HUES6 (cell line): ENCODE data around the gene PLEKHA3.
A peak's percentile ranks its signal among the peaks of the same experiment; 100 is the strongest.

Source experiments
- H3K27ac ChIP-seq: 2 replicates; pipeline ENCODE4 v1.7.0; 2013; ENCODE audit warnings: low read depth, mild to moderate bottlenecking, low read length, inconsistent platforms
- H3K27me3 ChIP-seq: 2 replicates; pipeline ENCODE4 v1.6.1; 2013; ENCODE audit warnings: low read length; ENCODE audit not compliant: control insufficient read depth, insufficient read depth
- H3K36me3 ChIP-seq: 2 replicates; pipeline ENCODE4 v1.6.1; 2013; ENCODE audit warnings: low read length; ENCODE audit not compliant: control insufficient read depth, insufficient read depth
- H3K4me1 ChIP-seq: 2 replicates; pipeline ENCODE4 v1.6.1; 2013; ENCODE audit warnings: low read length; ENCODE audit not compliant: control insufficient read depth, insufficient read depth
- H3K4me3 ChIP-seq: 2 replicates; pipeline ENCODE4 v1.5.1; 2013; ENCODE audit warnings: low read depth, low read length
- H3K9ac ChIP-seq: one replicate; pipeline ENCODE4 v1.6.1; 2013; ENCODE audit warnings: mild to moderate bottlenecking, low read length
- H3K9me3 ChIP-seq: 2 replicates; pipeline ENCODE4 v1.6.1; 2013; ENCODE audit warnings: low read depth, low read length; ENCODE audit not compliant: control insufficient read depth, insufficient read depth

PLEKHA3 gene

GRCh38 chr2:178506524-178506923 is 26.3 kb downstream of the PLEKHA3 start:
- no peak overlapping the region for H3K9ac ChIP-seq
- H3K27ac ChIP-seq = no peak overlapping the region
- H3K4me3 ChIP-seq = no peak overlapping the region
- peaks cover 15% of the 10 kb centered on the region; the same call in 1 of the 2 replicates for H3K4me1 ChIP-seq
- H3K36me3 ChIP-seq = peaks cover 14% of the 10 kb centered on the region
- no peaks in the 10 kb centered on the region for H3K9me3 ChIP-seq
- no peaks in the 10 kb centered on the region for H3K27me3 ChIP-seq

- Histone ChIP-seq H3K4me3 (no peak overlapping the region), H3K9me3 (no peaks in the 10 kb centered on the region), H3K4me1 (peaks cover 15% of the 10 kb centered on the region; the same call in 1 of the 2 replicates), H3K36me3 (peaks cover 10% of the 10 kb centered on the region), H3K9ac (no peak overlapping the region), H3K27ac (no peak overlapping the region), H3K27me3 (no peaks in the 10 kb centered on the region)
Observed at GRCh38 chr2:178506949-178507348, 26.7 kb downstream of the PLEKHA3 start.

- Histone ChIP-seq H3K4me1 (peaks cover 15% of the 10 kb centered on the region; the same call in 1 of the 2 replicates), H3K9ac (no peak overlapping the region), H3K27ac (no peak overlapping the region), H3K9me3 (no peaks in the 10 kb centered on the region), H3K36me3 (0 out of 2 replicates have a peak, but pooled peaks cover under 1% of the 10 kb centered on the region), H3K4me3 (no peak overlapping the region), H3K27me3 (no peaks in the 10 kb centered on the region)
Observed at GRCh38 chr2:178508646-178509045, 28.4 kb downstream of the PLEKHA3 start.

- Histone ChIP-seq H3K27me3 (no peaks in the 10 kb centered on the region), H3K27ac (no peak overlapping the region), H3K9me3 (no peaks in the 10 kb centered on the region), H3K4me3 (no peak overlapping the region), H3K9ac (no peak overlapping the region), H3K36me3 (no peaks in the 10 kb centered on the region), H3K4me1 (peaks cover 15% of the 10 kb centered on the region; the same call in 1 of the 2 replicates)
Observed at GRCh38 chr2:178510384-178510783, 30.1 kb downstream of the PLEKHA3 start.

- H3K4me3 ChIP-seq = no peak overlapping the region
- H3K4me1 ChIP-seq = peaks cover 3% of the 10 kb centered on the region; the same call in 1 of the 2 replicates
- no peak overlapping the region for H3K27ac ChIP-seq
- no peaks in the 10 kb centered on the region for H3K36me3 ChIP-seq
- no peaks in the 10 kb centered on the region for H3K9me3 ChIP-seq
- no peaks in the 10 kb centered on the region for H3K27me3 ChIP-seq
- no peak overlapping the region for H3K9ac ChIP-seq
Observed at GRCh38 chr2:178512484-178512883, 32.2 kb downstream of the PLEKHA3 start.

- Histone ChIP-seq H3K4me3 (no peak overlapping the region), H3K4me1 (no peaks in the 10 kb centered on the region), H3K9ac (no peak overlapping the region), H3K27ac (no peak overlapping the region), H3K9me3 (no peaks in the 10 kb centered on the region), H3K27me3 (no peaks in the 10 kb centered on the region), H3K36me3 (no peaks in the 10 kb centered on the region)
Observed at GRCh38 chr2:178513876-178514275, 33.6 kb downstream of the PLEKHA3 start.

- Histone ChIP-seq H3K4me1 (no peaks in the 10 kb centered on the region), H3K4me3 (no peak overlapping the region), H3K9ac (no peak overlapping the region), H3K27me3 (no peaks in the 10 kb centered on the region), H3K9me3 (no peaks in the 10 kb centered on the region), H3K27ac (no peak overlapping the region), H3K36me3 (no peaks in the 10 kb centered on the region)
Observed at GRCh38 chr2:178514664-178515063, 34.4 kb downstream of the PLEKHA3 start.

- Histone ChIP-seq H3K27me3 (no peaks in the 10 kb centered on the region), H3K4me3 (no peak overlapping the region), H3K27ac (no peak overlapping the region), H3K4me1 (no peaks in the 10 kb centered on the region), H3K9me3 (no peaks in the 10 kb centered on the region), H3K9ac (no peak overlapping the region), H3K36me3 (no peaks in the 10 kb centered on the region)
Observed at GRCh38 chr2:178517496-178517895, 37.2 kb downstream of the PLEKHA3 start.

- no peaks in the 10 kb centered on the region for H3K4me1 ChIP-seq
- H3K27me3 ChIP-seq = no peaks in the 10 kb centered on the region
- no peaks in the 10 kb centered on the region for H3K9me3 ChIP-seq
- H3K9ac ChIP-seq = no peak overlapping the region
- 0 out of 2 replicates have a peak, but pooled peaks cover 4% of the 10 kb centered on the region for H3K36me3 ChIP-seq
- H3K4me3 ChIP-seq = no peak overlapping the region
- no peak overlapping the region for H3K27ac ChIP-seq
Observed at GRCh38 chr2:178521304-178522150, 41.3 kb downstream of the PLEKHA3 start.

GRCh38 chr2:178522950-178523595 is 42.8 kb downstream of the PLEKHA3 start:
- no peaks in the 10 kb centered on the region for H3K4me1 ChIP-seq
- H3K27ac ChIP-seq = no peak overlapping the region; the same call in 1 of the 2 replicates
- no peaks in the 10 kb centered on the region for H3K9me3 ChIP-seq
- peak overlapping the region; percentile 84 for H3K4me3 ChIP-seq
- H3K36me3 ChIP-seq = peaks cover 10% of the 10 kb centered on the region; the same call in 1 of the 2 replicates
- peak overlapping the region; percentile 83 for H3K9ac ChIP-seq
- H3K27me3 ChIP-seq = no peaks in the 10 kb centered on the region

- no peaks in the 10 kb centered on the region for H3K9me3 ChIP-seq
- no peaks in the 10 kb centered on the region for H3K27me3 ChIP-seq
- no peaks in the 10 kb centered on the region for H3K4me1 ChIP-seq
- H3K4me3 ChIP-seq = peak overlapping the region; percentile 84
- H3K27ac ChIP-seq = no peak overlapping the region; the same call in 1 of the 2 replicates
- H3K36me3 ChIP-seq = peaks cover 10% of the 10 kb centered on the region; the same call in 1 of the 2 replicates
- peak overlapping the region; percentile 83 for H3K9ac ChIP-seq
Observed at GRCh38 chr2:178523596-178524134, 43.4 kb downstream of the PLEKHA3 start.
